GM21825 (cell line): Measurements from ENCODE around the gene SPSB1.

Source experiments
- ATAC-seq: cut with Tn5 transposase; IDR thresholded peaks from one replicate; pipeline ENCODE4 v1.9.1; 2021; ENCODE audit warnings: mild to moderate bottlenecking, moderate library complexity; ENCODE audit not compliant: unreplicated experiment

Gene SPSB1

DNA sequence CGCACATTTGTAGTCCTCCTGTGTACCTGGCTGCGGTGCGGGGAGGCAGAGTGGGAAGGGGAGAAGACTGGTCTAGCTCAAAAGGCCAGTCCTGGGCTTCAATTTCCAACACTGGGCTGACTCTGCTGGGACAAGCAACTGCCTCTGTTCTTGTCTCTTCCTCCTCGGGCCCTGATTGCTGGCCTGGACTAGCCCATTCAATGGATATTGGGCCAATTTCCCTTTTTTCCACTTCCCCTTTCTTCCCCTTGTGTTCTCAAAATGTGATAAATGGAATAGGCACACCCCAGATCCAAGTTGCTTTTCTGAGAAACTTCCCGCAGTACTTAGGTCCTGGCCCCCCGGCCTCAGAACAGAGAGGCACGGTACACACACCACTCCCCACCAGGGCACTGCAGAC lies 48.2 kb downstream of the SPSB1 start:
- no peak for ATAC-seq

DNA sequence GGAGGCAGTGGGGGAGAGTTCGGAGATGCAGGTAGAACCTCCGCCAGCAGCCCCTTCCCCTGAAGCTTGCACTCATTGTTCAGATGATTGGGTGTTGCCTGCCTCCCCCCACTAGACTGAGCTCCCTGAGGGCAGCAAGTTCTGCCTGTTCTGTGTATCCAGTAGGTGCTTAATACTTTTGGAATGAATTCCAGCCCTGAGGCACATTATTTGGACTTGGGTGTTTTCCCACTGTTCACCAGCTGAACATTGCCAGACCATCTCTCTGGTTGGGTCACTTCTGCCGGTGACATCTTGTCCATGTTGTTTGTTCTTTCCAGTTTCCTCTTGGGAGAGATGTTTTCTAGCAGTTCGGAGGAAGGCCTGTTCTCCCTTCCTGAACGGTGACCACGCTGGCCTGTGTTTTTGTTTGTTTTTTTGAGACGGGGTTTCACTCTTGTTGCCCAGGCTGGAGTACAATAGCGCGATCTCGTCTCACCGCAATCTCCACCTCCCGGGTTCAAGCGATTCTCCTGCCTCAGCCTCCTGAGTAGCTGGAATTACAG lies 48.7 kb downstream of the SPSB1 start:
- ATAC-seq: no peak

DNA sequence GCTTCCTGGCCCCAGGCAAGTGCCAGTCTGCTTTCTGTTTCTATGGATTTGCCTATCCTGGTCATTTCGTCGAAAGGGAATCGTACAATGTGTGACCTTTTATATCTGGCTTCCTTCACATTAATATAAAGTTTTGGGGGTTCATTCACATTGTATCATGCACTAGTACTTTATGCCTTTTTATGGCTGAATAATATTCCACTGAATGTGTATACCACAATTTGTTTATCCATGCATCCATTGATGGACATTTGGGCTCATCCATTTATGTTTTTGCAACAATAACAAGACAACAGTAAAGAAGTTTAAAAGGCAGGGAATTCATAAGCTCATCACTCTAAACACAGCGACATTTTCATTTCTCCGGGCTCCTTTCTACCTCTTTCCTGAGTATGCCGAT lies 50.6 kb downstream of the SPSB1 start:
- no peak for ATAC-seq

DNA sequence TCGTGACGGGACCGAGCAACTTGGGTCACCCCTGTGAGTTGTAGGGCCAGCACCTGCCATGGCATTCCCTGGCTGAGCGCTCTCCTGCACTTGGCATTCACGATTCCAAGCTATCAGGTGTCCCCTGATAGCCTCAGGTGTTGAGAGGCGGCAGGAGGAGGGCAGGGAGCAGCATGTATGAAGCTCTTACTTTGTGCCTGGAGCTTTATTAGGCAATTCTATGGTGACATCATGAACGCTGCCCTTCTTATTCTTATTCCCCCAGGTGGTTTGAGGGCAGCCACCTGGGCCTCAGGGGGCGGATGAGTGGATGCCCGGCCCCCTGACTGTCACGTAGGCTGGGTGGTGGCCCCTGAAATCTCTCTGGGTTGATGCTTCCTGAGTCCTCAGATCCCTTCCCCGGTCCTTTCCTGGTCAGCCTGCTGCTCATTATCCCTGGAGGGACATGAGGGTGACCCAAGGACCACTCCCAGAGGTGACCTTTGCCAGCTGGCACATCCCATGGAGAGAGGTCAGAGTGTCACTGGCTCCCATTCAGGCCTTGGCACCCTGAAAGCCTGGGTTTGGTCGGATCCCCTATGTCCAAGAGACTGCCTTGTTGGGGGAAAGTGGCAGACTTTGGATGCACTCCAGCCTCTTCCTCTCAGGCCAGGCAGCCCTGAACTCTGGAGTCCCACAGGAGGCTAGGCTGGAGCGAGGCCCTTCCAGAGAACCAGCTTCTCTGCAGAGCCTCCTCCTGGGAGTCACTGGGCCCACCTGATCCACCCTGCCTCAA lies 51.9 kb downstream of the SPSB1 start:
- ATAC-seq: no peak

DNA sequence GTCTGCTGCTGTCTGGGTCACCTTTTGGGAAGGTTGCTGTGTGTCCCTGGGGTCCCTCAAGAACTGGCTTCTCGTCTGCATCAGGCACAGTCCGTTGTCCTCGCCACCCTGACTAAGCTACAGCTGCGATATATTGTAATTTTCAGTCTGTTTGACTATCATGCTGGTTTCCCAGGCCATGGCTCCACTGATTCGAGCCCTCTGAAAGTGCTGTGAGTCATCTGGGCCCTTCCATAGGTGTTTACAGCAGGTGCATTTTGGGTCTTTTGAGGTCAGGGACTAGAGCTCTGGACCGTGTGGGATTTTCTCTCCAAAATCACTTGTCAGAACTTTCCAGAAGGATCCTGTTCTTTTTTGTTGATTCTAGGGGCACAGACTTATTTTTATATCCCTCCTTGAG lies 52.8 kb downstream of the SPSB1 start:
- no peak for ATAC-seq

DNA sequence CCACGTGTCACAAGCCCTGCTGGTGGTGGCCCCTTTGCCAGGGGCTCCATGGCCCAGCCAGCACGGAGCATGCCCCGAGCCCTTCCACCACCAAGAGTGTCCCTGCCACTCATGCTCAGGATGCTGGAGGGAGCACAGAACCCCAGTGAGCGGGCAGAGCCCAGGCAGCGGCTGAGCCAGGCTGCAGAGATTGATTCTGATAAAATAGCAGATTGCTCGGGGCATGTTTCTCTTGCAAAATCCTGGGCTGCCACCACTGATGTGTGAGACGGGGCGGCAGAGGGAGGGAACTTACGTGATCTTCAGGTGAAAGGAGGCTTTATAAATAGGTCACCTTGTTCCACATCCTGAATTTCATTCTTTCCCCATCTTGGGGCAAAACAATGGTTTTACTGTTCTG lies 53.2 kb downstream of the SPSB1 start:
- no peak for ATAC-seq

DNA sequence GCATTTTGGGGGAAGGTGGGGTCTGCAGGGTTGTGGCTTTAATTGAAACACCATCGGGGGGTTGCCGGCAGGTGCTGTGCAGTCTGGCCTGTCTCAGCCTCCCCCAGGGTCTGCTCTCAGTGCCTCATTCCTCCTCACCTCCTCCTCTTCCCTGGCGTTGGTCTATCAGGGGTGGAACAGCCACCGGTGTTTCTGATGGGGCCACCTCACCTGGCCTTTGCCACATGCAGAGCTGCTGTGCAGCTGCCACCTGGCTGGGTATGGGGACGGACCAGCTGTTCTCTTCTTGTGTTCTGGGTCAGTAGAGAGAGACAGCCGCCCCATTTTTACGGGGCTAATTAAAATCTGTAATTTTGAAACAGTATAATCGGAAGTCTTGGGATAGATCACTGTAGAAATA lies 53.9 kb downstream of the SPSB1 start:
- ATAC-seq: no peak

DNA sequence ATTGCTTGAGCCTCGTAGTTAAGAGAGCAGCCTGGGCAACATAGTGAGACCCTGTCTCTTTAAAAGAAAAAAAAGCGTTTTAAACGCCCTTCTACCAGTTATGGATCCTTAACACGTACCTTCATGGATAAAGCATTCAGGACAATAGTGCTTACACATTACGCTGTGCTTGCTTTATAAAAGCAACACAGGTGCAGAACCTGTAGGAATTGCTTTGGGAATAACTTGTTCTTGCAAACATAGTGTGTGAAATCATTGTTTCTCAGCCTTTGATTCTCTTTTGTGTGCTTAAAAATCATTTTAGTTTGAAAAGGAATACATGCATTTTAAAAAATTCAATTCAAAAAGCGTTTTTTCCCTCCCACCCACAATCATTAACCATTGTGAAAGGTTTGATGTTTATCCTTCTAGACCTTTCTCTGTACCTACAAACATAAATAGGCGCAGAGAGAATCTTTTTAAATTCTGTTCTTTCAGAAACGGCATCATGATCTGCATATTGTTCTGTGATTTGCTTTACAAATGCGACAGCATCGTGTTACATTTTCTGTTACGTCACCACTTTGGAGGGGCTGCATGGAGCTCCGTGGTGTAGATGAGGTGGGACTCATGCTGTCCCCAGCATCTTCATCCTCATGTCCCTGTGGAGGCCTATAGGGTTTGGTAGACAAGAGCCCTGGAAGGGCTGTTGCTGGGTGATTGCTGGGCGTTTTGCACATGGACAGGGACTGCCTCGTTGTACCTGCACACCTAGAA lies 54.6 kb downstream of the SPSB1 start:
- ATAC-seq: no peak

DNA sequence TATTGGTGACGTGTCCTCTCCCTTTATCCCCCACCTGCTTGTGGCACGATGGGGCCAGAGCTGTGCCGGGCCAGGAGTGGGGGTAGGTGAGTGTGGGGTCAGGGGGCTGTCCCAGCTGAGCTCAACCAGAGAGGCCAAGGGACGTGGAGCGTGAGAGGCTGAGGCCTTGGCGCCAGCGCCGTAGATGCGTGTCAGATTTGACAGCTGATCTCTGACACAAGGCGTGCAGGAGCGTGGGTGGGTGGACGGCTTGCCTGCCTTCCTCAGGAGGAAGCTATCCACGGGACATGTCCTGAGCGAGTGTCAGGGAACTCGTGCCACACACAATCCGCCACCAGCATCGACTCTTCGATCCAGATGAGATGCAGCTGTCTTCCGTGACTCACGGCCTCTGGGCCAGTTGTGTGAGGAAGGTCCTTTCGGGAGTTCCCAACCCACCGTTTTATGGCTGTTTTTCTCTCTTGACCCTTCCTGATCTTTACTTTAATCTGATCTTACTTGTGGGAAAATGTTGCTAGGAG lies 56.7 kb downstream of the SPSB1 start:
- no peak for ATAC-seq

DNA sequence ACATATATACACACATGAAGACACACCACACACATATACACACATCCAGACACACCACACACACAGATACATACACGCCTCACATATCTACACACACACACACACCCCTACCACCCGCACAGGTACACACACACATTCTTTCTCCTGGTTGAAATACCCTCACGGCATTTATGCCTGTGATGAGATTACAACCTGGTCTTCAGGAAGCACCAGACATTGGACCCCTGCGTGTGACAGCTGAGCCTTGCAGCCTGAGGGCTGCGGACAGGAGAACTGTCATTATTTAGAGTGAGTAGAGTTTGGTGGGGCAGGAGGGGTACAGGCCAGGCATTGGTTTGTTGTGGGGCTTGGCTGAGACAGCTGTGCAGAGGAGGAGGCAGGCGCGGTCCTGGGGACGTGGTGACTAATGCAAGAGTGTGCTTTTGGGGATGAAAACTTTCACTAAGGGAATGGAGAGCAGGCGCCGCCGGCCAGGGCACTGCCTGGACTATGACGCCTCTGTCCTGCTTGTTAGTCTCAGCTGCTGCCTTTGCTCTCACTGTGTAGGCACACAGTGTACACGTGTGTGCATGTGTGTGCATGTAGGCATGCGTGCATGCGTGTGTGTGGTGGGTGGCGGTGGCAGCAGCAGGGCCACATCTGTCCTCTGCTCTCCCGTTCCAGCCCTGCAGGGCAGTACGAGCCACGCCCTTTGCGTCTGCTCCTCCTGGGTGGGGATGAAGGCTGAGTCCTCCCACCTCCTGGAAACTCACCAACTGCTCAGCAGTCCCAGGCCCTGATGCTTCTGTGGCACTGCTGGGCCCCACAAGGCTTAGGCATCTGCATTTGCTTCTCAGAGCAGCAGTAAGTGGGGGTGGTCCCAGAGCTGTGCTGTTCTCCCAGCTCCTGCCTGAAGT lies 57.6 kb downstream of the SPSB1 start:
- ATAC-seq: no peak

DNA sequence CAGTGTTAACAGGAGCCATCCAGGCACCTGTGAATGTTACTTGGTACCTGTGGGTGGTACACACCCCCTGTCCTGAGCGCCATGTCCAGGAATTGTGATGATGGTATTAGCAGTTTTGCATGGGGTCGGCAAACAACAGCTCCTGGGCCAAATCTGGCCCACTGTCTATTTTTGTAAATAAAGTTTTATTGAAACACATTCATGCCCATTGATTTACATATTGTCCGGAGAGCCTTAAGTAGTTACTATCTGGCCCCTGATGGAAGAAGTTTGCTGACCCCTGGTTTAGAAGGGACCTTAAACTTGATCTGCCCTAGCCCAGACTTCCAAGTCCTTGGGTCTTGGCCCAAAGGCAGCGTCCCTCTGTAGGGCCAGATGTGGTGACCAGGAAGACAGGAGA lies 58.3 kb downstream of the SPSB1 start:
- no peak for ATAC-seq

DNA sequence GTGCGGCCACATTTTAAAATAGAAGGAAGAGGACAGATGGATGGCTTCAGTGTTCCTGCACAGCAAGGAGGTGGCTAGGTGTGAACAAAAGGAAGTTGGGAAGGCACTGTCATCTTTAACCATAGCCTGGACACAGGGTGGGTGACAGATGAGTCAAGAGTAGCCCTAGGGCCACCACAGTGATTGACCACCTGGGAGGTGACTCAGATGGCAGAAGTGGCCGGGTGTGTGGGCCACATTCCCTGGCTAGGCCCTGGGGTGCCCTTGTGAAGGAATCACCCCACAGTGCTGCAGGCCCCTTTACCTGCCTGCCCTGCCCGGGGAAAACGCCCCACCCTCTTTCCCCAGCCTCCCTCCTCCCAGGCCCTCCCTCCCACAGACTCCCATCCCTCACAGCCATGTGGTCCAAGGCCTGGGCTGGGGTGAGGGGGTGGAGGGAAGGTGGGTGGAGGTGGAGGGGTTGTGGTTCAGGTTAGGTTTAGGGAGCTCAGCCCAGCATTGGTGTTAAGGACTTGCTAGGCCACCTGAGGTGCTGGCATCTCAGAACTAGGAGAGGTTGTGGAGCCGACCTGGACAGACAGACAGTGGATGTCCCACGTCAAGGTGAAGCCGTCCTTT lies 59.1 kb downstream of the SPSB1 start:
- no peak for ATAC-seq

DNA sequence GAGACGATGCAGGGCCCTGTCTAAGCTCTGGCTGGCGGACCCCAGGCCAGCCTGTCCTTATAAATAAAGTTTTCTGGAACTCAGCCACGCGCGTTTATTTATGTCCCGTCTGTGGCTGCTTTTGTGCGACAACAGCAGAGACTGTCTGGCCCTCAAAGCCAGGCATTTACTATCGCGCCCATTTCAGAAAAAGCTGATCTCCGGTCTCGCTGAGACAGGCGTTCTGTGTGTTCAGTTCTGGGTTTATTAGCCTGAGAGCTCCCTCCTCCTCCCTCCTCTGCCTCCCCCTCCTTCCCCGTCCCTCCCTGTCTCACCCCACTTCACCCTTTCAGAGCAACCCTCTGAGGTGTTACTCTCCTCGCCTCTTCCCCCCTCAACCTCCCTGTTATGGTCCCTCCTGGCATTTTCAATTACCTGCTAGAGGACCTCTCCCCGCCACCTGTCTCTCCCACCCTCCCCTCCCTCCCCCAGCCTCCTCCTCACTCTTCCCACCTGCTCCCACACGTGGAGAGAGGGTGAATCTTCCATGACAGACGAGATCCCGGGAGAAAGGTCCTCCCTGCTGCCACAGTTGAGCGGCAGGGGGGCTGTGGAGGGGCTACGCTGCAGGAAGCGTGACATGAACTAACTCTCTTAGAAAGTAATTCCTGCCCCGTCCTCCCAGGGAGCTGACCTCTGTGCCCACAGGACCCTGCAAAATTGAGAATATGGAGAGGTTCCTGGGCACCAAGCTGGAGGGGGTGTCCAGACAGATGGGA lies 59.9 kb downstream of the SPSB1 start:
- ATAC-seq: no peak

DNA sequence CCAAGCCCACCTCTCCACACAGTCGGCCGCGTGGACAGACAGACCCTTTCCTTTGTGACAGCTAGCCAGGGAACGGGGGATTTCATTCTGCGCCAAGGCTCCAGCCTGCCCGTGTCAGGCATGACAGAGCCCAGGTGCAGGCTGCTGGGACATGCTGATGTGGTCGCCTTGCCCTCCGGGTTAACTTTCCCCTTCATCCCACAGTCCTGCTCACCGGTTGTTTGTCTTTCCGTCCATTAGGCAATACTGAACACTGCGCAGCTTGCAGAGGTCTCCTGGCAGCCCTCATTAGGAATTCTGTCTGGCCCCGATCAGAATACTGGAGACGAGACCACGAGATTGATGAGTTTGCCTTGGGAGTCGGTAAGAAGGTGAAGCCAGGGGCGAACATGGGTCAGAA lies 62.8 kb downstream of the SPSB1 start:
- no peak for ATAC-seq

DNA sequence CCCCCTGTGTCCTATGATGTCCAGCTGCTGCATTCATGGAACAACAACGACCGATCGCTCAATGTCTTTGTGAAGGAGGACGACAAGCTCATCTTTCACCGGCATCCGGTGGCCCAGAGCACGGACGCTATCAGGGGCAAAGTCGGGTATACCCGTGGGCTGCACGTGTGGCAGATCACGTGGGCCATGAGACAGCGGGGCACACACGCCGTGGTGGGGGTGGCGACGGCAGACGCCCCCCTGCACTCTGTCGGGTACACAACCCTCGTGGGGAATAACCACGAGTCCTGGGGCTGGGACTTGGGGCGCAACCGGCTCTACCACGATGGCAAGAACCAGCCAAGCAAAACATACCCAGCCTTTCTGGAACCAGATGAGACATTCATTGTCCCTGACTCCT lies 63.3 kb downstream of the SPSB1 start:
- ATAC-seq: no peak

DNA sequence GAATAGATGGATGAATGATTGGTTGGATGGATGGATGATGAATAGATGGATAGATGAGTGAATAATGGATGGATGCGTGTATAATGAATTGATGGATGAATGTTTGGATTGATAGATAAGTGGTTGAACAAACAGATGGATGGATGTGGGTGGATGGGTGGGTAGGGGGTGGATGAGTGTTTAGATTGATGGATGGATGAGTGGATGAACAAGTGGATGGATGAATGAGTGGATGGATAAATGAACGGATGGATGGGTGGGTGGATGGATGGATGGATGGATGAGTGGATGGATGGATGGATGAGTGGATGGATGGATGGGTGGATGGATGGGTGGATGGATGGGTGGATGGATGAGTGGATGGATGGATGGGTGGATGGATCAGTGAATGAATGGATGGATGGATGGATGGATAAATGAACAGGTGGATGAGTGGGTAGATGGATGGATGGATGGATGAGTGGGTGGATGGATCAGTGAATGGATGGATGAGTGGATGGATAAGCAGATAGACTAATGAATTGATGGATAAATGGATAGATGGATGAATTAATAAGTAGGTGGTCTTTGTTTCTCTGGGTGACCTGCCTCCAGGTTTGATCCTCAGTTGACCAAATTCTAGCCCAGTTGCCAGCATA lies 64.3 kb downstream of the SPSB1 start:
- ATAC-seq: no peak

DNA sequence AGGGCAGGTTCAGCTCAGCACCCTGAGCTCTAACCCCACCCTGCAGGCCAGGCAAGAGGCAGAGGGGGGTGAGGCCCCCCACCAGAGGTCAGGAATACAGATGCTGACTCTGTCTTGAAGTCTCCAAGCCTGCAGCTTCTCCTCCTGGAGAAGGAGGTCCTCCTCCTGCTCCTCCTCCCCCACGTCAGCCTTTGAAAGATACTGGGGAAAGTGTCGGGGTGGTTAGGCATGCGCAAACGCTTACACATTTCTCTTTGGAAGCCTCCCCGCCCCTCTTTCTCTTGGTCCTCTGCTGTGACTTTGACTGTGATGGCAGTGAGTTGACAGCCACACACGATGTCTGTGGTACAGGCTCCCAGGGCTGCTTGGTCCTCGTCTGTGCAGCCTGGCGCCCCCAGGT lies 65.3 kb downstream of the SPSB1 start:
- ATAC-seq: no peak

DNA sequence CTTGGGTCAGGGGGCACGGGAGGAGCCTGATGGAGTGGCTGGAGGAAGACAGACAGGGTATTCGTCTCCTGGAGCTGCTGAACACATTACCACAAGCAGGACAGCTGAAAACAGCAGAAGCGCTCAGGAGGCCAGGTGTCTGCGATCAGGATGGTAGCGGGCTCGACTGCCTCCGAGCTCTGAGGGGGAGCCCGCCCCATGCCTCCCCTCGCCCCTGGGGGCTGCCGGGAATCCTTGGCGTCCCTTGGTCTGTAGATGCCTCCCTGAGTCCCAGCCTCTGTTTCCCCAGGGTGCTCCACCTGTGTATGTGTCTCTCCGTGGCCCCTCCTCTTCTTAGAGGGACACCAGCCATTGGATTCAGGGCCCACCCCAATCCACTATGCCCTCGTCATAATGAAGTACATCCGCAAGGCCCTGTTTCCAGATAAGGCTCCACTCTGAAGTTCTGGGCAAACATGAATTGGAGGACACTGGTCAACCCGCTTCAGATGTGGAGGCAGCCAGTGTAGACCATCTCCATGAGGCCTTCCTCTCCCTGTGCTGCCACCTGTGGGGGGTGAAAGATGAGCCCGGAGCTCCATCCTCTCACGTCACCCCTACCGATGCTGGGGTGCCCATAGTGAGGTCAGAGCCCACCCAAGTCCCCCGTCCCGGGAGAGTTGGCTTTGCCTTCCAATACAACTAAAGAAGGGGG lies 67.8 kb downstream of the SPSB1 start:
- ATAC-seq: no peak
